Measurements from ENCODE around the gene ZNF655.
"Not testable (repeated sequence)": the region's sequence is repeated elsewhere in the genome, so short reads cannot be mapped to it uniquely, and the experiment has no call there.

ZNF655 gene

DNA sequence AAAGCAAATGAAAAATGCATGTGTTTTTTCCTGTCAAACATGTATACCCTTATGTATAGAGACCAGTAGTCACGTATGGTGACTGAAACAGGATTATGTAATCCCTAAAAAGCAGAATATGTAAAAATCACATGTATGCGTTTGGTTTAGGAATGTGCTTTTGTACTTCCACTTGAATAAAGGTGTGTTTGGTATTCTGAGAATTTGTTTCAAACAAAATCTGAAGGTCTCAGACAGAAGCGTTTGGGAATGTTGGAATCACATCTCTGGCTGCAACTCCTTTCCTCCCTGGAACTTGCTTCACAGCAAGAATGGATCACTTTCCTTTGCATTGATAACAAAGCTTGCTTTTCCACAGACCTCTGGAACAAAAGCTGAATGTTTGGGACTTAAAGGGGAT, 17.8 kb downstream of the ZNF655 start:
- peaks cover 39% of the 10 kb centered on the region for H3K36me3 ChIP-seq
- no peak overlapping the region for H3K4me2 ChIP-seq
- peaks cover 28% of the 10 kb centered on the region for H3K4me1 ChIP-seq
- peaks cover 9% of the 10 kb centered on the region; the same call in 1 of the 2 replicates for H4K20me1 ChIP-seq
- no peaks in the 10 kb centered on the region for H3K9me3 ChIP-seq
- no peak overlapping the region for H3K27ac ChIP-seq
- no peak overlapping the region for H3K9ac ChIP-seq
- no peak overlapping the region for H3K4me3 ChIP-seq
- H3K27me3 ChIP-seq: no peaks in the 10 kb centered on the region
- no peak for TF ChIP-seq Cebpa-rat (IDR thresholded peaks at IDR 0.05)

- Histone ChIP-seq H3K9me3 (no peaks in the 10 kb centered on the region), H4K20me1 (no peaks in the 10 kb centered on the region), H3K4me2 (peak overlapping the region; percentile 97), H3K36me3 (peaks cover 8% of the 10 kb centered on the region; the same call in 1 of the 2 replicates), H3K27ac (peak overlapping the region; percentile 69), H3K4me3 (peak overlapping the region; percentile 72), H3K4me1 (peaks cover 28% of the 10 kb centered on the region), H3K27me3 (no peaks in the 10 kb centered on the region), H3K9ac (peak overlapping the region; percentile 75)
- TF ChIP-seq Cebpa-rat (IDR thresholded peaks at IDR 0.05): no peak
These were observed 21.0 kb downstream of the ZNF655 start for GRCh38 chr7:99579281-99579955.

- Histone ChIP-seq H3K4me1 (peaks cover 28% of the 10 kb centered on the region), H3K36me3 (0 out of 2 replicates have a peak, but pooled peaks cover under 1% of the 10 kb centered on the region), H3K4me3 (peak overlapping the region; percentile 72), H3K4me2 (peak overlapping the region; percentile 97), H3K27me3 (no peaks in the 10 kb centered on the region), H4K20me1 (no peaks in the 10 kb centered on the region), H3K9me3 (no peaks in the 10 kb centered on the region), H3K9ac (peak overlapping the region; percentile 75), H3K27ac (peak overlapping the region; percentile 69)
- TF ChIP-seq Cebpa-rat (IDR thresholded peaks at IDR 0.05): no peak
These were observed 21.7 kb downstream of the ZNF655 start for GRCh38 chr7:99579956-99580777.

- peak overlapping the region; percentile 97 for H3K4me2 ChIP-seq
- not testable (repeated sequence) for H3K36me3 ChIP-seq, H3K27me3 ChIP-seq, H3K9me3 ChIP-seq, H4K20me1 ChIP-seq
- H3K27ac ChIP-seq: peak overlapping the region; percentile 69; the same call in 1 of the 2 replicates
- H3K4me1 ChIP-seq: peaks cover 28% of the 10 kb centered on the region
- peak overlapping the region; percentile 72 for H3K4me3 ChIP-seq
- H3K9ac ChIP-seq: peak overlapping the region; percentile 75
These were observed 22.4 kb downstream of the ZNF655 start for GRCh38 chr7:99580778-99581332.

- no peak overlapping the region for H3K27ac ChIP-seq
- no peak for TF ChIP-seq Cebpa-rat (IDR thresholded peaks at IDR 0.05)
- no peaks in the 10 kb centered on the region for H3K9me3 ChIP-seq
- no peaks in the 10 kb centered on the region for H3K36me3 ChIP-seq
- H4K20me1 ChIP-seq: no peaks in the 10 kb centered on the region
- no peak overlapping the region for H3K4me2 ChIP-seq
- no peak overlapping the region for H3K4me3 ChIP-seq
- no peak overlapping the region for H3K9ac ChIP-seq
- H3K4me1 ChIP-seq: no peaks in the 10 kb centered on the region
- no peaks in the 10 kb centered on the region for H3K27me3 ChIP-seq
These were observed 30.4 kb downstream of the ZNF655 start for GRCh38 chr7:99588868-99589267.

- H3K9me3 ChIP-seq: no peaks in the 10 kb centered on the region
- H3K27ac ChIP-seq: no peak overlapping the region
- no peaks in the 10 kb centered on the region for H3K27me3 ChIP-seq
- H3K9ac ChIP-seq: no peak overlapping the region
- TF ChIP-seq Cebpa-rat (IDR thresholded peaks at IDR 0.05): no peak
- H3K4me3 ChIP-seq: no peak overlapping the region
- no peaks in the 10 kb centered on the region for H4K20me1 ChIP-seq
- no peak overlapping the region for H3K4me2 ChIP-seq
- no peaks in the 10 kb centered on the region for H3K4me1 ChIP-seq
- no peaks in the 10 kb centered on the region for H3K36me3 ChIP-seq
These were observed 36.7 kb downstream of the ZNF655 start for GRCh38 chr7:99594948-99595745.

GRCh38 chr7:99596408-99596955, 38.0 kb downstream of the ZNF655 start:
- H3K4me3 ChIP-seq: no peak overlapping the region
- no peaks in the 10 kb centered on the region for H3K36me3 ChIP-seq
- H3K27me3 ChIP-seq: no peaks in the 10 kb centered on the region
- no peak for TF ChIP-seq Cebpa-rat (IDR thresholded peaks at IDR 0.05)
- no peaks in the 10 kb centered on the region for H3K4me1 ChIP-seq
- no peak overlapping the region for H3K4me2 ChIP-seq
- H3K9me3 ChIP-seq: no peaks in the 10 kb centered on the region
- no peaks in the 10 kb centered on the region for H4K20me1 ChIP-seq
- H3K9ac ChIP-seq: no peak overlapping the region
- H3K27ac ChIP-seq: no peak overlapping the region

DNA sequence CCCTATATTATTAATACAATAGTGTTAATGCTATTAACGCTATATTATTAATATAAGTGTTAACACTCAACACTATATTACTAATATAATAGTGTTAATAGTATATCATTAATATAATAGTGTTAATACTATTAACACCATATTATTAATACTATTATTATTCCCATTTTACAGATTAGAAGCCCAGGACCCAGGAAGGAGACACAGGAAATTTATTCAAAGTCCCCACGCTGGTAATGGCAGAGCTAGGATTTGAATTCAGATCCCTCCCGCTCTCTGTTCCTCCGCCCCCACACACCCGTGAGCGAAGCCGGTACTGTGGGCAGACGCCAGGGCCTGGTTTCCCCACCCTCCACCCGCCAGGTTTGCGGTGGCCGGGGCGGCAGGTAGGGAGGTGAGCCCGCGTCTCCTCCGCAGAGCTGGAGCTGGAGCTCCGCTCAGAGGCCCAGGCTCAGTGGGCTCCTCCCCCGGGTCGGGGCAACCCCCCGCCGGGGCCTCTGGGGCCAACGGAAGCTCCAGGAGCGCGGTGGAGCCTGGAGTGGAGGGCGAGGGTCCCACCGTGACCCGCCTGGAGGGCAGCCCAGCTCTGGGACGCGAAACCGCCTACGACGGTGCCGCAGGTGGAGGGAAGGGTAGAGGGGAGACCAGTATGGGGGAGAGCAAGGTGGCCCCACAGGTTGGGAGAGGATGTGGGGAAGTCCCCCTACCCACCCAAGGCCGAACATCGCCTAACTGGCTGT, 39.5 kb downstream of the ZNF655 start, which contains the start of gene TMEM225B:
TSS of gene TMEM225B (plus strand) at position 506 of the 740 bp plus-strand sequence. CDS start 6,122 bp downstream, outside the sequence.
- Histone ChIP-seq H3K9me3 (no peaks in the 10 kb centered on the region), H3K4me2 (no peak within 1 kb of the TSS), H3K9ac (no peak within 1 kb of the TSS), H3K36me3 (no peaks in the 10 kb centered on the region), H3K27me3 (no peaks in the 10 kb centered on the region), H3K4me1 (no peaks in the 10 kb centered on the region), H3K27ac (no peak within 1 kb of the TSS), H3K4me3 (no peak within 1 kb of the TSS), H4K20me1 (no peaks in the 10 kb centered on the region)
- TF ChIP-seq Cebpa-rat (IDR thresholded peaks at IDR 0.05): no peak
